Measurements from ENCODE around the gene DOCK10.
"Not testable (repeated sequence)": the region's sequence is repeated elsewhere in the genome, so short reads cannot be mapped to it uniquely, and the experiment has no call there.

The DOCK10 gene

DNA sequence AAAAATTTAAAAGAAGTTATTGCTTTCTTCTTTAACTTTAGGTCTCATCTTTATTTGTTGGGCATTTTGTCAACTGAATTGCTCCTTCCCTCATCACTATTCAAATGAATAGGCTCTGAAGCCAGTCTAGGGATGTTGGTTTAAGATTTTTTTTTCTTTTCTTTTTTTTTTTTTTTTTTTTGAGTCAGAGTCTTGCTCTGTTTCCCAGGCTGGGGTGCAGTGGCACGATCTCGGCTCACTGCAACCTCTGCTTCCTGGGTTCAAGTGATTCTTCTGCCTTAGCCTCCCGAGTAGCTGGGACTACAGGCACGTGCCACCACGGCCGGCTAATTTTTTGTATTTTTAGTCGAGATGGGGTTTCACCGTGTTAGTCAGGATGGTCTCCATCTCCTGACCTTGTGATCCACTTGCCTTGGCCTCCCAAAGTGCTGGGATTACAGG, 98.6 kb downstream of the DOCK10 start:
- DNase-seq, result not testable (repeated sequence)

DNA sequence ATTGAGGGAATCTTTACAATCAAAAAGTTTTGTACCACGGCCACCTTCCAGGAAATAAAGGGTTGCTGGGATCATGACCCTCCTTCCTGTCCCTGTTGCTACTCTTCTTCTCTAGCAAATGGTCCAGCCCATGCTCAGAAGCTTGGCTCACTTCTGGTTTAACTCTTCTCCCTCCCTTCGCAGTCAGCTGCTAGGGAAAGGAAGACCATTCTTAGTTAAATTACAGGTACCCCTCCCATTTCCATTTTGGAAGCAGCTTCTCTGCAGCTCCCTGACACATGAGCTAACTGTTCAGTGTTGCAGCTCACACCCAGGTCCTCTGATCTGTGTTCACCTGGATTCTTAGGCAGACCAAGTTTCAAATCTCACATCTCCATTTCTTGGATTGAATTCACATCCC, 100.3 kb downstream of the DOCK10 start:
- DNase-seq, result no peak

DNA sequence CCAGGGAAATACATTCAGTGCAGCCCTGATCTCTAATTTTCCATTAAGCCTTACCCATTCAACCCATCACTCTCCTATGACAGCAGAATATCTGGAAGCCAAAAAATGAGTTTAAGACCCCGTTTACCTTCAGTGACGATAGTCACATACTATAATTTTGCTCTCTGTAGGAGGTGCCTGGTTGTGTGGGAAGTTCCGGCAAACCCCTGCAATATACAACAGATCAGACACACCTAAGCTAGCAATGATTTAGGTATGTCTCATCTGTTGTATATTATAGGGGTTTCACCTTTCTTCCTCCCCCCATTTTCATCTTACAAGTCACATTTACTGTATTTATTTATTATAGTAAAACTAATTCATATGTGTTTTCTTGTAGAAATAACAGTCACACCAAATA, 101.7 kb downstream of the DOCK10 start:
- no peak for DNase-seq

DNA sequence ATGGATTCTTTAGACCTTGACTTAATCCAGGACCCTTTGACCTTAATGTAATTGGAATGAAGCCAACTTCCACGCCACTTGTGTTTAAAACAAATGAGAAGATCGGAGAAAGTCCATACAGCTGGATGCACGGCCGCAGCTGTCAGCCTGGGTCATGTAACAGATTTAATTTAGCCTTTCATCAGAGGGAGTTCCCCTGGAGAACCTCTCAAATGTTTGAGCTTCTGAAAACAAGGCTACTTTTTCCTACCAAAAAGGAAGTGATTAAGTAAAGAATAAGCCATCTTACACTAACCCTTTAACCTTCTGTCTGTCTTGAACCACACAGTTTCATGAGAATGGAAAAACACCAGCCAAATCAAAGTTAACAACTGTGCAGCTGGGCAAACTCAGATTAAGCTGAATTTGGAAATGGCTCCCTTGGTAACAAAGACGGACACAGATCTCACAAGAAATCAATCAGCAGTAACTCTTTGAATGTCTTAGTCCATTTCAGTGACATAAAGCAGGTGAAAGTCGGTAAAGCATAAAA, 103.6 kb downstream of the DOCK10 start:
- peak in 1 of 2 donors; percentile 58 for DNase-seq

DNA sequence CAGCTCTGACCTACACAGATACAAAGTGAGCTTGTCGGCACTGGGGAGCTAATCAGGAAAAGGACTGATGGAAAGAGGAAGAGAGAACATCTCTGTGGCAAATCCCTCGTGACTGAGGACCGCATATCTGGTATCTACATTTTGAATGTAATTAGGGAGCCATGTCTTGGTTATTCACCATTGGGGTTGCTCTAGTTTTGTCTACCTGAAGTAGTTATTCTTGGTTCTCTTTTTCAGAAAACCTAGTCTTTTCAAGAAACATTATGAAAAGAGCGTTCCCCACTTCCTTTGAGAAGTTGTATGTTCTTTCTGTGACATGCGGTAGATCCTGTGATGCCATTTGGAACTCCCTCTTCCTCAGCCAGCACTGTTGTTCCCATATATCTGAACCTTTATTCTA, 104.4 kb downstream of the DOCK10 start:
- DNase-seq, result no peak

DNA sequence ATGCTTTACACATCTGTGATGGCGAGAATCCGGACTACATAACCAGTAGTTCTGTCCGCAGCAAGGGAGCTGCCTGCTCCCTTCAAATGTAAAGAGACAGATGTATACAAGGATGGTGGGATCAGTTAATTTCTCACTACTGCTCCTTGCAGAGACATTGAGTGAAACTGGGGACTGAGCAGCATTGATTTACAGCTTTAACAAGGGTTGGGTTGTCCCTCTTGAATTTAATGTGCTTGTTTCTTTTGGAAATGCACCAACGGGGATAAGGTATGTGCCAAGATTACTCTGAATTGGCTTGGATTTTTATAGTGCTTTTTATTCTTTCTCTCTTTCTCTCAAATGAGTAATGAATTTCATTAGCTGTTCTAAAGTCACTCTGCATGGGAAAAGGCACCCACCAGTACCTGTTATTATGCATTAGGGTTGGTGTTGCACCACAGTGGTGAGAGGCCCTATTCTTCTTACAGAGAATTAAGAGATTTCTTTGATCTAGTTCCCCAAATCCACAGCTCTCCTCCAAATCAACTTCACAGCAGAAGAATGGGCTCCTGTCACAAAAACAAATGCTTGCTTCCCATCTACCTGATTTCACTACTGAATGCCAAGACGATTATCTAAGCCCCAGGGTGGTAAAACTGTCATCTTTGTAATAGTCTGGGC, 107.6 kb downstream of the DOCK10 start:
- no peak for DNase-seq

DNA sequence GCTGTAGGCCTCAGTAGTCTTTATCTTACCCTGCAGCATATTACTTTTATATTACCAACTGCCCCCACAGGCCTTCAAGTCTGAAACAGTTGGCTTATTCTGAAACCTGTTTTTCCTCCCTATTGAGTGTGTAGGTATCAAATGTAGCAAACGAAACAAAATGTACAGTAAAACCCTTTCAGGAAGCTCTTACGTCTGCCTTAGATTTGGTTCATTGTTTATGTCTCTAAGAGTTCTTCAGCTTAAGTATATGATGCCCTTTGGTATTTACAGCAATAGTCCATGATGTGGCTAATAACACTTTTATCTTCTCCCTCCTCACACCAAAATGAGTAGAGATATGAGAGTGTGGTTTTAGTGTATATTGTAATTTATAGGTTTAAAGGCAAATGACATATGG, 108.8 kb downstream of the DOCK10 start:
- no peak for DNase-seq

DNA sequence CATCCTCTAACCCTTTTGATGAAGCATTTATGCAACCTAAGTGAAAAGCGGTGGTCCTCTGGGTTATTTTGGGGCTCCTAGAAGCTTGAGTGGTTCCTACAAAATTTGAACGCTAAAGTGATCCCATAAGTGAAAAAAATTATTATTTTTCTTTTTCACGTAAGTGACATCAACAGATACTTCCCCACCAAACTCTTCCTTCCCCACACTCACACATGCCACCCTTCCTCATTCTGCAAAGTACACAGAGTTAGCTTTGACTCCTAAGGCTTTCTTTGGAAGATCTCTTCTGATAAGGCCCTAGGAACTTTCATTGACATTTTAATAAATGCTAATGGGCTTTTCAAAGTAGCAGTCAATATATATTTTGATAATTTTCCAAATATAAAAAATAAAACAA, 109.7 kb downstream of the DOCK10 start:
- DNase-seq, result no peak

DNA sequence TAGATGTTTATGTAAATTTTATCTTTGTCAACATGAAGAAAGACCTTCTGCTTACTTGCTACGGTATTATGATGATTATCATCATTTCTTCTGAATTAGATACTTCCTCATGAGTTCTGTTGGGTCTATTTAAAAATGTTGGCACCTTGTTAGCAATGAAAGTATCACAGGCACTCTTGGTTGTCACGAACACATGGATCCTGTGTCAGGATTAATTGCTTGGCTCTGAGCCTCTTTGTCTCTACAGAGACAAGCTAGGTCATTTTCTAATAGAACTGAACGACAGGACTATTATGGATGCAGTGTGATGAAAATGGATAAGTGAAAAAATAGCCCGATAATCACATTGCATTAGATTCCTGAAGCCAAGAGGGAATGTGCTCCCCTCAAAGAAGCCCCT, 110.3 kb downstream of the DOCK10 start:
- DNase-seq, result no peak

DNA sequence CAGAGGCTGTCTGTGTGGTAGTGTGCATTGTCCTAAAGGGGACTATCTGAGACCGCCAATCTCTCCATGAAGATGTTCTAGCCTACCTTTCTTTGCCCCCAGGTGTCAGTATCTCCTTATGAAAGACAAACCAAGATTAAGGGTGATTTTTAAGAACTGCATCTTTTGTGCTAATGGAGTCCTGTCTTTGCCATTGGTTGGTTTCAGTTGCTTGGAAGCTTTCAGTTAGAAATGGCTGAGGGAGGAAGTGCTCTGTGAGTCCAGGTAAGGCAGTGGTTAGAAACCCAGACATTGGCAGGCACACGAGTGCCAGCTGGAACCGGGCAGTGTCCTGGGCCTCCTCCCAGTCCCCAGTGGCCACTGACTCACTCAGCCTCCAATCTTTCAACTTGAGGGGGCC, 111.3 kb downstream of the DOCK10 start:
- no peak for DNase-seq

DNA sequence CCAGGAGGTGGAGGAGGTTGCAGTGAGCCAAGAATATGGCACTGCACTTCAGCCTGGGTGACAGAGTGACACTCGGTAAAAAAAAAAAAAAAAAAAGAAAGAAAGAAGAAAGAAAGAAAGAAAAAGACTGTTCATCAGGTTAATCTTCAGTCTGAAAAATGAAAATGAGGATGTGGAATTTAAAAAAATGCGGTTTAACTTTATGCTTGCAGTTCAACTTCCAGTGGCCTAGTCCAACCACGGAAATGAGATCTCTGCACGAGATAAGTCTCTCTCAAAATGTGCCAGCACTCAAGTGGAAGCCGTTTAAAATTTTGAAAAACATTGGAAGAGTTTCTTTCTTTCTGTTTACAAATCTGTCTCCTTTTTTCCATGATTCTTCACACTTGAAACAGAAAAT, 112.1 kb downstream of the DOCK10 start:
- DNase-seq, result no peak

DNA sequence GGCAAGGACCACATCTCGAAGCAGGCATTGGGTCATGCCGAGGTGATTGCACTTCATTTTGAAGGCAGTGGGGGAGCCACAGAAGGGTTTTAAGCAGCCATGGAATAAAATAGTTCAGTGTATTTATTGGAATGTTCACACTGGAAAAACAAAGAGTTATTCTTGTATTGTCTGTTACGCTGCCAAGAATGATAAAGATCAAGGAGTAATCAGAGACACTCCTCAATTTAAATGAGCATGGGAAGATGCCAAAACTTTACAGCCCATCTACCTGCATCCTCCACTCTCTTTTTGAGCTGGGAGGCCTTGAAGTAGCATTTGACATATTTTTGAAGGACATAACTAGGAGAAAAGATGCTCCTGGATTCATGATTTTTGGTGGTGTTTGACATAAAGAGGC, 112.8 kb downstream of the DOCK10 start:
- no peak for DNase-seq

DNA sequence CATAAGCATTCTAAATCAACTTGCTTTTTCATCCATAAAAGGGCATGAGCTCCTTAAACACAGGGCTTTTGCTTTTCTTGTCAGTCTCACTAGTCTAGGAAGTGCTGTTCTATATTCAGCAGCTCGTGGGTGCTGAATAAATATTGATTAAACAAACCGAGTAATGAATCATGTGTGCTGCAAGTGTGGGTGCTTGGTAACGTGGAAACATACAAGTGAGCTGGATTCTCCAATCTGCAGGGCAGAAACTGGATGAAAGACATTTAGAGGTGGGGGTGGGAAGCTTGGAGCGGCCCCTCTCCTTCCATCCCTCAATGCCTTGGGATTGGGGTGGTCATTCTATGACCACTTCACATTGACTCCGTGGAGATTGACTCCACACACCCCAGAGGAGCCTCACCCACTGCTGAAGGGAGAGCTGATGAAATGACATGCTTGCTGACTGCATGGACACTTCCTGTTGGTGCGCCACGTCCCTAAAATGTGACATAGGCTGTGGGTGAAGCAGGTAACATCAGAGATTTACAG, 114.6 kb downstream of the DOCK10 start:
- DNase-seq, result peak in 1 of 2 donors; percentile 62

DNA sequence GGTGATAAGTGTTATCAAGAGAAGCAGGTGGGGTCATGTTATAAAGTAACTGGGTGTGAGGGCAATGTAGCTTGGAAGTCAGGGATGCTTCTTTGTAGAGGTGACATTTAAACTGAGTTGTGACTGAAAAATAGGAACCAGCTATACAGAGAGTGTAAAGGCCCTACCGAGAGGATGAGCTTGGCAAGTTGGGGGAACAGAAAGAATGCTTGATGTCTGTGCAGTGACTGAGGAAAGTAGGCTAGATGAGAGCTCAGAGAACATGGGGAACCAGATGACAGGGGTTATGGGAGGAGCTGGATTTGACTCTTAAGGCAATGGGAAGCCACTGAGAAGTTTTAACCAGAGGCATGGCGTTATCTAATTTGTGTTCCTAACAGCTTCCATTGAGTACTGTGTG, 115.3 kb downstream of the DOCK10 start:
- no peak for DNase-seq

DNA sequence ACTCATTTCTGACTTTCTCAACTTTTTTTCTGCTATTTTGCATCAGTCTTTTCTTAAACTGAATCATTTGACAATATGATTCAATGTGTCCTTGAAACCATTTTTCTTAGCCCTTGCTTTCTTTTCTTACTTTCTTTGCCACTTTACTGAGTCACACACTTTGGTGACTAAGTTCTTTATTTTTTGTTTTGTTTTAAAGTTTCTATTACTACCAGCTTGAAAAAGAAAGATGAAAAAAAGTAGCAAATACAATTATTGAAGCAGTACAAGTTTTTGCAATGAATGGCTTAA, 116.5 kb downstream of the DOCK10 start:
- DNase-seq, result no peak

DNA sequence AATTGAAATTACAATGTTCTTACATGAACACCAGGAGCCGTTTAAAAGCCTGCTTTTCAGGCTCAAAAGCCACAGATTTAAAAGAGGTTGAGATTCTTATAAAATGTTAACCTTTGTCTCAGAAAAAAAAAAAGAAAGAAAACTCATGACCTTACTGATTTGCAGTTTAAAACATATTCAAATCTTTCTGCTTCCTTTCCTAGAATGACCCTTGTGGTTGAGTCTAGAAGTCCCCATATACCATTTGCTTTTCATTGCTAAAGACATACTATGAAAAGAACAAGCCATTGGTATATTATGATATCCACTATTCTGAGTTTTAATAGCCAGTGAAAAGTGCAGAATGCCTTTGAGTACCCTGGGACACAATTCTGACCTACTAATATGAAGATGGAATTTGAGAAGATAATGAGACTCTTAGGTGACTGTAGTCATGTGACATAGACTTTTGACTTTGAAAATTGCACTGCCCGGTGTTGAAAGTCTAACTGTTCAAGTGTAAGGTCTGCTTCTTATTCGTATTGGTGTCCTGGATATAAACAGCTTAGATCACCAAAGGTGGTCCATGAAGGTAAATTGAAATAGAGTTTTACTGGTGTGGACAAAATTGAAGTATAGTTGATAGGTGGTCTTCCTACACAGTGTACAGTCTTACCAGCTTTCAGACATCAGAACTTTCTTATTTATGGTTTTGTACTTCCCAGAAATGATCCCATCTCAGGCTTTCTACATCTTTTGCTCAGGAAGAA, 117.0 kb downstream of the DOCK10 start:
- DNase-seq, result no peak

DNA sequence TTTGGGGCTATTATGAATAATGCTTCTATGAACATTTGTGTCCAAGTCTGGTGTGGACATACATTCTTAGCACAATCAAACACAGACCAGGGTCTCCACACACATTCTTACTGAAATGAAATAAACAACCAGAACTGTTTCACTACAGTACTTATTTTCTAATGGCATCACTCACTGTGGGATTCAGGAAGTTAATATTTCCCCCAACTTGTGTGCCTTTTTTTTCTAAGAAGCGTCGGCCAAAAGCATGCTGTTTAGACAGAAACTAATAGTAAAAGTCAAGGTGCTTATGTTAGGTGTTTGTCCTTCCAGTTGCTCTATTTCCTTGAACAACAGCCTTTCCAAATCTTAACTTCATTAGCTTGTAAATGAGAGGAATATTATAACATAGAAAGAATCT, 117.6 kb downstream of the DOCK10 start:
- DNase-seq, result no peak

DNA sequence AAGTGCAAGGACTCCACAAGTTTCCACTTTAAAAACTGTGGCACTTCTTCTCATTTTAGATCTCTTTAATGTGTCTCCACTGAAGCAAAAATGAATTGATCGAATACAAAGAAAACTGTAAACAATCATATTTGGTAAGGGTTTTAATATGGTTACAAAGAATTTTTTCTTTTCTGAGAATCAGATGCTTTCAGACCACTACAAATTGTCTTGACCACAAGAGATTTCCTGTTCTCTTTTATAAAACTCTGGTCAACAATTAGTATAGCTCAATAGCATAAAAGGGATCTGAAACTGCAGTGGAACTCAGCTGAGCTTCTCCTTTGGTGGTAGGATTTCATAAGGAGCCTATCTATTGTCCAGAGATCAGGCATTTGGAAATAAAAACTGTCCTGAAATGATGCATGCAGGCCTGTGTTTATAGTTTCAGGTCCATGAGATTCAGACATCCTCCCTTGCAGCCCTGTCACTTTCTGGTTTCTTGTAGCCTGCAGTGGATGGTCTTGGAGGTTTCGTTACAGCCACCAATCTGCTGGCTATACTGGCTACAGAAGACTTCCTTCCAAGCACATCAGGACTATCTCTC, 120.0 kb downstream of the DOCK10 start:
- DNase-seq, result peak; percentile 77 to 87

DNA sequence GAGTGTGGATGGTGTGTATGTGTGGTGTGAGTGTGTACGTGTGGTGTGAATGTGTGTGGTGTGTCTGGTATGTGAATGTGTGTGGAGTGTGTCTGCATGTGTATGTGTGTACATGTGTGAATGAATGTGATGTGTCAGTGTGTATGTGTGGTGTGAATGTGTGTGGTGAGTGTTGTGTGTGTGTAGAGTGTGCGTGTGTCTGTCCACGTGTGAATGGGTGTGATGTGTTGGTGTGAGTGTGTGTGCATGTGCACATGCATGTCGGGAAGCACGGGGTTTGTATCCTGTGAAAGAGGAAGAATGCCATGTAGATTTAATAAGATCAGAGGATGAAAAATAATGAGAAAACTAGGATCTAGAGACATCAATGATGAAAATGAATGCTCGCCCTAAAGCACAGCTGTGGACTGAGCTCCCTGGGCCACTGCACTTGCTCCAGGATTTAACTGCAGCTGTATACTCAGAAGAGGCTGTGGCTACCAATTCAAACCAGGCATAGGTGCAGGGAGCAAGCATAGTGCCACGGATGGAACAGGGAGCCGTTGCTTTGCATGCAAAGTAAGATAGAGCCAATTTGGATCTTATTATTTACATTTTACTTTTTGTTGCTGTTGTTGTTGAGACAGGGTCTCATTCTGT, 122.7 kb downstream of the DOCK10 start:
- no peak for DNase-seq

DNA sequence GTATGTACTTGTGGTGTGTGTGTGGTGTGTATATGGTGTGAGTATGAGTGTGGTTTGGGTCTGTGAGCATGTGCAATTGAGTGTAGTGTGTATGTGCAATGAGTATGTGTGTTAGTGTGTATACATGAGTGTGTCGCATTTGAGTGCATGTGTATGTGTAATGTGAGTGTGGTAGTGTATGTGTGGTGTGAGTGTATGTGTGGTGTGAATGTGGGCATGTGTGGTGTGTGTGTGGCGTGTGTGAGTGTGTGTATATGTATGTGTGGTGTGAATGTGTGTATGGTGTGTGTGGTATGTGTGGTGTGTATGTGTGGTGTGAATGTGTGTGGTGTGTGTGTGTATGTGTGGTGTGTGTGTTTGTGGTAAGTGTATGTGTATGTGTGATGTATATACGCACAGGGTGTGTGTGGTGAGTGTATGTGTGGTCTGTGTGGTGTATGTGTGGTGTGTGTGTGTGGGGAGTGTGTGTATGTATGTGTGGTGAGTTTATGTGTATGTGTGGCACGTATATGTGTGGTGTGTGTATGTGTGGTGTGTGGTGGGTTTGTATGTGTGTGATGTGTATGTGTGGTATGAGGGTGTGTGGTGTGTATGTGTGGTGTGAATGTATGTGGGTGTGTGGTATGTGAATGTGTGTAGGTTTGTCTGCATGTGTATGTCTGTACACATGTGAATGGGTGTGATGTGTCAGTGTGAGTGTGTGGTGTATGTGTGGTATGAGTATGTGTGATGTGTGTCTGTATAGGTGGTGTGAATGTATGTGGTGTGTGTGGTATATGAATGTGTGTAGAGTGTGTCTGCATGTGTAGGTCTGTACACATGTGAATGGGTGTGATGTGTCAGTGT, 123.4 kb downstream of the DOCK10 start:
- DNase-seq, result no peak

DNA sequence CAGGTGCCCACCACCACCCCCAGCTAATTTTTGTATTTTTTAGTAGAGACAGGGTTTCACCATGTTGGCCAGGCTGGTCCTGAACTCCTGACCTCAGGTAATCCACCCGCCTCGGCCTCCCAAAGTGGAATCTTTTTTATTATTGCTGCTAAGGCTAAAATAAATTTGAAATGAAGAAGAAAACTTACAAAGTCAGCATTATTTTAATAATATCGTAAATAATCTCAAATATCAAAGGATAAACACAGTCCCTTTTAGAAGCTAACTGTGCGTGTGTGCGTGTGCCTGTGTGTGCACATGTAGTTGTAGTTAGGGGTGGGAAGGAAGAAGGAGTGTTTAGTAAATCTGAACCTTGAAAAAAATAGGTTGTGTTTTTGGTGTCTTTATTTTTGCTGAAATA, 125.0 kb downstream of the DOCK10 start:
- not testable (repeated sequence) for DNase-seq

DNA sequence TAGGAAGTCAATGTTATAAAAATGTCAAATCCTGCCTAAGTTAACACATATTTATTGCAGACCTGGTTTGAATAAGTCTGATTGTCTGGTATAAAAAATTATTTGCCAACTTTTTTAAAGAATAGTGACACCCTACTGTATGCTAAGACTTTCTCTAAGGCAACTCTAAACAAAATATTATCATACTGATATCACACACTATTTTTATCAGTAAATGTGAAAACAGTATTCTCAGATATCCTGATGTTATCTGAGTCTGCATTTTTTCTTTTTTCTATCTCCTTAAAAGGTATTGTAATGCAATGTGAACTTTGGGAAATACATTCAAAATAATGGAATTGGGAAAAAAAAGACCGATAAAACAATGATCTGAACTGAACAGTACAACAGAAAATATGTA, 127.1 kb downstream of the DOCK10 start:
- DNase-seq, result no peak

DNA sequence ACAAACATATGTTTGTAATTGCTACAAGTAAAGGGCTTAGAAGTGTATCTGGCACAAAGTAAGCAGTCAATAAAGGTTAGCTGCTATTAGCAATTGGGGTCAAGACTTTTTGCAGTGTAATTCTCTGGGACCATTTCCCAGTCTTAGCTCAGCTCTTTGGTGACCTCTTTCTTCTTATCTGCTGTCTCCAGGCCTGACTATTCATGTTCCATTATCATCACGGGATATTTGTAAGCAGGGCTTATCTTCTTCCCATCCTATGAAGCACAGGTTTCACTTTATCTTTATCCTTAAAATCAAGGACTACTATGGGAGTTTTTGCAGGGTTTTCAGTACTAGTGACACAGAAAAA, 131.7 kb downstream of the DOCK10 start:
- no peak for DNase-seq

Data from inflammatory macrophage treated with lipopolysaccharide for 1 hour (primary cell).